Heart left ventricle (tissue), 13 donors: ENCODE data around the gene CPA1.

Experiments
- CTCF ChIP-seq, 12 donors: fragments of 200-600 bp; sonication (generic) in 4 of 12; IDR thresholded peaks; one replicate each; pipeline versions ENCODE4 v1.5.0 to v1.8.0; 2018 to 2022; ENCODE audit warnings: antibody characterized with exemption in 12 of 12, mild to moderate bottlenecking in 5 of 12
- POLR2A ChIP-seq, 2 donors: fragments of 450-650 bp; IDR thresholded peaks; one replicate each; pipeline ENCODE4 v1.6.1; 2017; ENCODE audit warnings: antibody characterized with exemption in 2 of 2, mild to moderate bottlenecking in 2 of 2, moderate library complexity in 2 of 2
- donor health status: ischemic (EF 13 %, LVEDD 7.1; RV severe dilation, severe dysfunction).
- donor health status: DM: no; HTN: yes; CAD: no.
- donor health status: DM: no; HTN: no; CAD: no.
- donor health status: ischemic (EF 25% LVEDD 6.9; RV normal size, moderate dysfunction).
- donor health status: ischemic (EF 25% LVEDD 5.7; RV mildly dilated, moderate dysfunction).
- donor health status: ischemic (EF 35%, LVEDD 5.7; RV mildly dilated, moderate dysfunction).
- donor health status: nonischemic (EF 11% LVEDD 7.7; RV severe dilation, severe dysfunction).
- donor health status: DM: yes; HTN: yes; CAD: no.
- donor health status: PGD.
- donor health status: ischemic (EF 29% LVEDD 5.4; RV normal size, mild dysfunction).
- donor health status: nonischemic (EF 23%, LVEDD 6.1; RV moderate dilation, normal function).

GRCh38 chr7:130385600-130386066 is 5.3 kb downstream of the CPA1 start:
- TF ChIP-seq CTCF (IDR thresholded peaks at IDR 0.05) (no peak), POLR2A (IDR thresholded peaks at IDR 0.05) (no peak)
